Adrenal gland (tissue), 5 donors: ENCODE measurements around the gene GLIS1.

Experiments
- CTCF ChIP-seq, 6 experiments: fragments of 450-650 bp in 4 of 6; fragments of 200-600 bp in 2 of 6; sonication (generic) in 1 of 6; IDR thresholded peaks; 1 replicate in 5 of 6; 2 replicates in 1 of 6; pipeline versions ENCODE4 v1.5.1 to v1.8.0; 2016 to 2021; ENCODE audit warnings: antibody characterized with exemption in 6 of 6, mild to moderate bottlenecking in 2 of 6, moderate library complexity in 1 of 6
- POLR2A ChIP-seq, 2 donors: fragments of 450-650 bp; IDR thresholded peaks; one replicate each; pipeline ENCODE4 v1.6.1; 2017; ENCODE audit warnings: antibody characterized with exemption in 2 of 2, mild to moderate bottlenecking in 2 of 2, moderate library complexity in 1 of 2
- donor health status: DM: no; HTN: no; CAD: no.

GRCh38 chr1:53631622-53632310 is 107.2 kb downstream of the GLIS1 start:
- TF ChIP-seq POLR2A (IDR thresholded peaks at IDR 0.05) (no peak), CTCF (IDR thresholded peaks at IDR 0.05) (no peak)
